GM23248 (cell line): ENCODE data around the gene SLC15A1.

Source experiments
- EZH2 ChIP-seq: fragments of 200-600 bp; sonication (generic); IDR thresholded peaks from 2 replicates; pipeline ENCODE4 v1.6.1; 2018; ENCODE audit warnings: antibody characterized with exemption, mild to moderate bottlenecking; ENCODE audit not compliant: insufficient read depth, poor library complexity, severe bottlenecking
- EZH2phosphoT487 ChIP-seq: fragments of 200-600 bp; sonication (generic); IDR thresholded peaks from 2 replicates; pipeline ENCODE4 v1.6.1; 2018; ENCODE audit warnings: antibody characterized with exemption, moderate library complexity, mild to moderate bottlenecking, low read depth; ENCODE audit not compliant: insufficient read depth

DNA sequence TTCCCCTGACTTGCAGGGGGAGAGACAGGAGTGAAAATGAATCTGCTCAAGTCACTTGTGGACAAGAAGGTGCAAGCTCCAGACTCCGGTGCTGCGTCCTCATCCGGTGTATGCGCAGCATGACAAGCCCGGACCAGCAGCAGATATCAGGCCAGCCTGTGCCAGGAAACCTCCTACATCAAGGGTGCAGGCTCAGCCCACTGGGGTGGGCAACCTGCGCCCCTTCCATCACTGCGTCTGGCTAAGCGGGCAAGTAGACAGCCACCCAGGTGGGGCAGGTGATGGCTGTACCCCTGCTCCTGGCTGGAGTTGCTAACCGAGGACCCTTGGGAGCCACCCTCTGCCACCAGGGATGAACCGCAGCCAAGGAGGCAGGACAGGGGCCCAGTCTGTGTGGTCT lies 32.9 kb upstream of the SLC15A1 start:
- TF ChIP-seq EZH2 (no peak), EZH2phosphoT487 (no peak)
